HEK293 (cell line): ENCODE results near the gene QPCT.

Experiments
- ATF2 ChIP-seq: fragments of 450-650 bp; formaldehyde crosslinking; IDR thresholded peaks from 2 replicates; pipeline ENCODE4 v1.5.1; 2016; ENCODE audit warnings: missing biosample characterization, missing genetic modification characterization, low read depth
- CTCF ChIP-seq: fragments of 450-650 bp; formaldehyde crosslinking; IDR thresholded peaks from 2 replicates; pipeline ENCODE4 v1.5.1; 2016; ENCODE audit warnings: missing biosample characterization, missing genetic modification characterization
- KLF10 ChIP-seq: fragments of 450-650 bp; IDR thresholded peaks from 2 replicates; pipeline ENCODE4 v1.5.1; 2018; ENCODE audit warnings: missing biosample characterization, mild to moderate bottlenecking, missing genetic modification characterization
- ZNF121 ChIP-seq: fragments of 450-650 bp; formaldehyde crosslinking; IDR thresholded peaks from 2 replicates; pipeline ENCODE4 v1.5.1; 2016; ENCODE audit warnings: missing biosample characterization, missing genetic modification characterization
- ZNF394 ChIP-seq: fragments of 450-650 bp; formaldehyde crosslinking; IDR thresholded peaks from 2 replicates; pipeline ENCODE4 v1.5.1; 2016; ENCODE audit warnings: missing biosample characterization, missing genetic modification characterization, mild to moderate bottlenecking, moderate library complexity, borderline replicate concordance
- ZNF433 ChIP-seq: fragments of 450-650 bp; formaldehyde crosslinking; IDR thresholded peaks from 2 replicates; pipeline ENCODE4 v1.5.1; 2016; ENCODE audit warnings: missing biosample characterization, missing genetic modification characterization, low read depth
- ZNF664 ChIP-seq: fragments of 450-650 bp; formaldehyde crosslinking; IDR thresholded peaks from 2 replicates; pipeline ENCODE4 v1.5.1; 2016; ENCODE audit warnings: missing biosample characterization, missing genetic modification characterization
- ZNF785 ChIP-seq: fragments of 450-650 bp; formaldehyde crosslinking; IDR thresholded peaks from 2 replicates; pipeline ENCODE4 v1.5.1; 2016; ENCODE audit warnings: missing biosample characterization, missing genetic modification characterization
- ZNF791 ChIP-seq: fragments of 450-650 bp; formaldehyde crosslinking; IDR thresholded peaks from 2 replicates; pipeline ENCODE4 v1.5.1; 2016; ENCODE audit warnings: missing biosample characterization, missing genetic modification characterization

- TF ChIP-seq CTCF (no peak), ZNF785 (tag by site-specific recombination) (no peak), ZNF394 (tag by site-specific recombination) (no peak), ZNF433 (tag by site-specific recombination) (no peak), KLF10 (tag by site-specific recombination) (no peak), ATF2 (tag by site-specific recombination) (no peak), ZNF121 (tag by site-specific recombination) (no peak), ZNF791 (tag by site-specific recombination) (no peak), ZNF664 (tag by site-specific recombination) (no peak)
These were observed 26.7 kb upstream of the QPCT start for GRCh38 chr2:37317746-37318145.
